Hematopoietic multipotent progenitor cell (in vitro differentiated cells): ENCODE measurements around the gene MMP17. TPM values are rescaled to one million over a fixed set of nuclear protein-coding genes. Genes with fewer than 3 reads are reported as not detected.

ENCODE experiments used
- DNase-seq, 3 donors: peaks; one replicate each; pipeline ENCODE4 v3.0.0-alpha.2; 2011 to 2015; ENCODE audit warnings: low read depth in 2 of 3, low spot score in 2 of 3
- total RNA-seq: library from RNA; depleted of rRNA; stranded (reverse); fragments of >200 nt; gene quantifications from one replicate; pipeline ENCODE4 v1.2.3, GENCODE V29; 2012

MMP17 gene
- total RNA-seq, 1 donor = 3.8 TPM

DNA sequence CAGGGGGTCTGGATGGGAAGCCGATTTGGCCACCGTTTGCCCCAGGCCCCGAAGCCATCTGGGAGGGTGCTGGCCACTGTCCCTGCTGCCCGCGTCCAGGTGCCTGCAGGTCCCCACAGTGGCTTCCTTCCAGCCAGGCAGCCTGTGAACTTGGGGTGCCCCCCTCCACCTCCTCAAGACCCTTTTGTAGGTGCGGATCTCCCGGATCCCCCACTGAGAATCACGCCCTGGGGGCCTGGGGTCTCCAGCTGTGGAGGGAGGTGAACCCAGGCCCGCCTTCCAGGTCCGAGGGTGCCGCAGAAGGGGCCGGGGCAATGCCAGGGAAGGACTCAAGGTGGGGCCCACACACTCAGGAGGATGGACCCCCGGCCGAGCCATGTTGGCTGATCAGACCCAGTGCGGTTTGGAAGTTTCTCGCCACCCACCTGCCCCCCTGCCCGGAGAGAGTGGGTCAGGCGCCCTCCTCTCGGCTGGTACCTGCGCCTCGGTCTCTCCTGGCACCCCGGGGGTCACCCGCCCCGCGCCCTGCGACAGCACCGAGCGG is 1.7 kb downstream of the MMP17 start:
- DNase-seq = no peak

DNA sequence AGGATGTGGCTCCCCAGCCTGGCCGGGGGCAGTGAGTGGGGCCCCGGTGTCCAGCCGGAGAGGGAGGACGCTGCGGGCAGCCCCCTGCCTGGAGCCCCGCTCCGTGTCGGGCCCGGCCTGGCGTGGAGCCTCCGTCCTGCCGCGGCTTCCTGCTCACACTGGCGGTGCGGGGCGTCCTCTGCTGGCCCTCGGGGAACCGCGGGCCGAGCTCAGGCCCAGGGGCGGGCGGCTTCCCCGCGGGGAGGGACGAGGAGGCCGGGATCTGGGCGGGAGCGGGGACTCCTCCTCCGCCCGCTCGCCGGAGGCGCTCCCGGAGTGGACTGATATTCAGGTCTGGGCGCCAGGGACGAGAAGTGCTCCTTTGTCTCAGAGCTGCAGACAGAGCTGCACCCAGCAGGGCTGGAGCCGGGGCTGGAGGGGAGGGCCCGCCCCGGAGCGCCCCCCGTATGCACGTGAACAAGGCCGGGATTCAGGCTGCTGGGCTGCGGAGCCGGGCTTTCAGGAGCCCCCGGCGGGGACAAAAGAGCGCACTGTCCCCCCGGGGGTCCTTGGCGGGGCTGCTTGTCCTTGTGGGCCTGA is 2.2 kb downstream of the MMP17 start:
- peak in 2 of 3 donors; percentile 56 to 58 for DNase-seq

DNA sequence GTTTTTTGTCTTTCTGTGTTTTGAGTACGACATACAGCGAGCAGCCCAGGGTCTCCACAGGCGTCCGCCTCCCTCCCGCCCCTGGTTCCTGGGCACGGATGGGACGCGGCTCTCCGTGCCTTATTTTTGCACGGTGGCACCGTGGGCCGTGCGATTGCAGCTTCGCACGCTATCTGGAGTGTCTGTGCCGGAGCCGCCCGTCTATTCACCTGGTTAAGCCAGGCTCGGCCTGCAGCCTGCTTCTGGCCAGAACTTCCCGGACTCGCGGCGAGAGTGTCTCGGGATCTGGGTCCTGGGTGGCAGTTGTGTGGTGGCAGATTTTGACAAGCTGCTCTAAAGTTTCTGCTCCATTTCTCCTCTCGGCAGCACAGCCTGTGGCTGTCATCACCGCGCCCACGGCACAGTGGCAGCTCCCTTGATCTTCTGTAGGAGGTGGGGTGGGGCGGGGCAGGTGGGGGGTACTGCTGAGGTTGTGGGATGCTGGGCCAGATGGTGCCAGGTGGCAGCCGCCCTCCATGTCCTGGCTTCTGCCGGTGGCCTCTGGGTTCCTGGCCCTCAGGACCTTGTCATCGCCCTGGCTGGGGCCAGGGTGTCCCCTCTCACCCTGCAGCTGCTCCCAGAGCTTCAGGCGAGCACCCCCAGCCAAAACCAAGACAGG is 2.9 kb downstream of the MMP17 start:
- peak in 1 of 3 donors; percentile 44 for DNase-seq

DNA sequence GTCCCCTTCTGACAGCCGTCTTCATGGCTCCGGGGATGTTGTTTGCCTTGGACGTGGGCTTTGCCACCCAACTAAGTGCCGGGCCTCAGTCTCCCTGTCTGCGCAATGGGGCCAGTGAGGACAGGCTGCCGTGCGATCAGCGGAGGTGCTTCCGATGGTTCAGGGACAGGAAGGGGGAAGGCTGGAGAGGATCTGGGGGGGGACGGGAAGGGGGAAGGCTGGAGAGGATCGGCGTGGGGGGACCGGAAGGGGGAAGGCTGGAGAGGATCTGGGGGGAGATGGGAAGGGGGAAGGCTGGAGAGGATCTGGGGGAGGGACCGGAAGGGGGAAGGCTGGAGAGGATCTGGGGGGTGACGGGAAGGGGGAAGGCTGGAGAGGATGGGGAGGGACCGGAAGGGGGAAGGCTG is 3.4 kb downstream of the MMP17 start:
- DNase-seq = no peak

DNA sequence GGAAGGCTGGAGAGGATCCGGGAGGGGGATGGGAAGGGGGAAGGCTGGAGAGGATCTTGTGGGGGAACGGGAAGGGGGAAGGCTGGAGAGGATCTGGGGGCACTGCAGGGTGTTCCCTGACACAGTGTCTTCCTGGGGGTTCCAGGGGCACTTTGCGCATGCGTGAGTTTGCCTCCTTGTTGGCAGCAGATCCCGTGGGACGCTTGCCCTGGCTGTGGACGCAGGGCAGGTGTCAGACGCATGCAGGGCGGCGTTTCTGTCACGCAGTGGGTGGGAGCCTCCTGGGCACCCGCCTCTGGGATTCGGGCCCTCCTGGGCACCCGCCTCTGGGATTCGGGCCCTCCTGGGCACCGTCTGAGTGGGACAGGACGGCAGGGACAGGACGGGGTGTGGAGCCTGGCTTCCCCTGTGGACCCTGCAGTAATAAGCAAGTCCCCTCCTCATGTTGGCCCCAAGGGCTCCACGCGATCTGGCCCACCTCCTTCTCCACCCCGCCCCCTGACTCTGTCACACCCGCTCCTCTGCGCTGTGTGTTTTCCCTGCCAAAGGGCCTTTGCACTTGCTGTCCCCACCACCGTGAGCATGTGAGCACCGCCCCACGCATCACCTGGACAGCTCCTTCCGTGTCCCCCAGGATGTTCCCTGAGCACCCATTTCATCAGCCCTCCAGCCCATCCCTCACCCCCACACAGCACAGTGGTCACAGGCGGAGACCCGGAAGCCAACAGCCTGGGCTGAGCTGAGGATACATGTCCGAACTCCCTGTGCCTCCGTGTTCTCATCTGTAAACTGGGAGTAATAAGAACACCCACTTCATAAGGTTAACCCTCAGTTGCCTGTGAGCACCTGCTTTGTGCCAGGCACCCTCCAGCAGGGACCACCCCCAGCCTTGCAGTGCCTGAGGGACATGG is 4.4 kb downstream of the MMP17 start:
- DNase-seq = no peak

DNA sequence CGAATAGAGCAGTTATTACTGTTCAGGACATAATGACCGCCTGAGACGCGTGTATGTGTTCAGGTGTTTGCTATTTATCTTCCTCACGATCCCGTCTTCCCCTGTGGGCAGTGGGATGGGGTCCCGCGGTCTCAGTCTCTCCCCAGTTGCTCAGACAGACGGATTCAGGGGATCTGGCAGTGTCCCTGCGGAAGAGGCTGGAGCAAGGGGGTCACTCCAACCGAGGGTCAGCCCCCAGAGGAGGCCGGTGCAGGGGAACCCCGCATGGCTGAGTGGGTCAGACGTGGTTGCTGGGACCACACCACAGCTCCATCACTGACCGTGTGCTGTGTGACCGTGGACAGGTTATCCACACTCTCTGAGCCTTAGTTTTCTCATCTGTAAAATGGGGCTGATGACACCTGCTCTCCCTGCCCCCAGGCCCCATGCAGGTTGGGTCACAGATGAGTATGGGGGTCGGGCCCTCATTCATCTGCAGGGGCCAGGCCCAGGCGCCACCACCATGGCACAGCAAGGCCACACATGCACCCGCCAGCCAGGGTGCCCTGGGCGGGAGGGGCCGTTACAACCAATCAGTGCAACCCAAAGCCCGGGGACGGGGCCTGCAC is 5.2 kb downstream of the MMP17 start:
- no peak for DNase-seq

DNA sequence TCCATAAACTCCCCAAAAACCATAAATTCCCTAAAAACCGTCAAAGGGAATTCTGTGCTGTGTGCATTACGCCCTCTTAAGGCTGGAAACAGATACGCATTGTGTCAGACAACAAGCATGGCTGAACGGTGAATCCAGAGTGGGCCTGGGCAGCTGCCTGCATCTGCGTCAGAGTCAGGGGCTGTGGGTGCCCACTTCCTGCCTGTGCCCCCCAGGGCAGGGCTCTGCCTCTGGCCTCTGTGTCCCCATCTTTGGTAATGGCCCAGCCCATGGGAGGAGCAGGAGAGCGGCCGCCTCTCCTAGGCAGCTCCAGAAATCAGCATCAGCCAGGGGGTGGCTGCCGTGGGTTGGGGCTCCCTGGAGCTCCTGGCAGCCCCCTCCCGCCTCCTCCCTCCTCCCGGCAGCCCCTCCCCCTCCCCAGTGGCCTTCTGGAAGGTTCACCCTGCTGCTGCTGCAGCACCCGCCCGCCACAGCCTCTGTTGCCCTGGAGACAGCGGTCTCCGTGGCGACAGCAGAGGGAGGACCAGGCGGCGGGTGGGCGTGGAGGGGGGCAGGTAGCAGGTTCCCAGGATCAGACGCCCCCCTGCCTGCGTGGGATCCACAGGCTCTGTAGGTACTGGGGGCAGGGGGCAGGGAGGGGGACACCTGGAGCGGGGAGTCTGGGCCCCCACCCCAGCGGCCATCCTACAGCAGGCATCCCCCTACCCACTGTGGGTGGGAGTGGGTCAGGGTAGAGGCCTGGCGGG is 5.9 kb downstream of the MMP17 start:
- no peak for DNase-seq

DNA sequence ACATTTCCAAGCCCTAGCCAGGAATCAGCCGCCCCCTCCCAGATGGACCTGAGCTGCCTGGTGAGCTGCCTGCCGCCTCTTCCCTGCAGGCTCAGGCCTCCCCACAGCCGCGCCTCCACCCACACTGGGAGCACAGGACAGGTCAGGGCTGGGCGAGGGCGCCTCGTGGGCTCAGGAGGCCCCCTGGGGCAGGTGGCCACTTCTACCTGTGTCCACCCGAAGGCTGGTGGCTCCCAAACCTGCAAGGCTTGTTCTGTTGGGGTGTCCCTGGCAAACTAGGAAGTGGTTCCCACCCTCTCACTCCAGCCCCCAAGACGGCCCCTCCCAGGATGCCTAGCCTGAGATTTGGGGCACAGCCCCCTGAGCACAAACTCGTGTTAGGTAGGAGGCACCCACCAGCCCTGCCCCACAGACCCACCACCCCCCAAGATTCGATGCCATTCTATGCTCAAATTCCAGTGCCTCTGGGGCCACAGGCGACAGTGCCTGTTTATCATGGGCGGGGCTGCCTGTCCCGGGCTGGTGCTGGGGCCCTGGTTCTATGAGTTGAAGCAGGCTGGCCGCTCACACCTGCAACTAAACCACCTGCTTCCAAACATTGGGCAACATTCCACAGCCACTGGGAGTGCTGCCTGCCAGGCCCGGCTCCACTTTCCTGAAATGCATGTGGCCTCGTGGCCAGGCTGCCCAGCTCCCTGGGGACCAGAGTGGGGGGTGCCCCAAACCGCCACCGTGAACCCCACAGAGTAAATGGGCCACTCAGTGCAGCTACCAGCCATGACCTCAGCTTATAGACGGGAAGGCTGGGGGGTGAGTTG is 6.8 kb downstream of the MMP17 start:
- no peak for DNase-seq

DNA sequence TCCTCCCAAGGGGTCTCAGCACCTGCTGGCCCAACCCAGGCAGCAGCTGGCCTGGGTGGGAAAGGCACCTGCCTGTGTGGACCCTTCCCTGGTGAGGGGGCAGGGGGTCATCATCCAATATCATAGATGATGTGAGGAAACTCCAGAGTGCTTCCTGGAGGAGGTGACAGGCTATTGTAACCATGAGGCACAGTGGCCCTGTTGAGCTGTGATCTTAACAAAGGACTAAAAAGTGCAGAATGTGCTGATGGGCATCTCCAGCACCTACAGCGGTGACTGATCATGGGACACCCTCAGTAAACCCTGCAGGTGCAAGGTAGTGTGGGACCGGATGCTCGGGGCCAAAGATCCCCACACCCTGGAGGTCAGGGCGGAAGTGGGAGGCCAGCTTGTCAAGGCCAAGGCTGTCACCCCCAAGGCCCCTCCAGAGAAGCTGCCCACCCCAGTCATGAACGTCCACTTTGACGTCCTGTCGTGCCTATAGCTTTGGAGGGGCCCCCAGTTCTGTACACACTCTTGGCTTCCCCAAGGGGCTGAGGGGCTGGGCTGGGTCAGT is 7.5 kb downstream of the MMP17 start:
- DNase-seq = no peak

DNA sequence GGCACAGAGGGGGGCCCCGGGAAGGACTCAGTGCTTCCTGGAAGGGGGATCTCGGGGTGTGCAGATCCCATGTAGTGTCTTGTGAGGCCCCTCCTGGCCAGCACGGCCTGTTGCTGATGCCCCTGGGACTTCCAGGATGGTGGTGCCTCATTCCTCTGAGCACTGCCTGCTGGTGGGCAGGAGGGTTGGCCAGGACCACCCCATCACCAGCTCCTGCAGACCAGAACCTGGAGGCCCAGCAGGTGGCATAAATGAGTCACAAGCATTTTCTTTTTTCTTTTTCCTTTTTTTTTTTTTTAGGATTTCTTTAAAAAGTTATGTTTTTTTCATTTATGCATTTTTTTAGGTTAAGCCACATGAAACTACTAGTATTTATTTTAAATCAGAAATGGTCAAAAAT is 8.0 kb downstream of the MMP17 start:
- peak in 1 of 3 donors; percentile 40 for DNase-seq

DNA sequence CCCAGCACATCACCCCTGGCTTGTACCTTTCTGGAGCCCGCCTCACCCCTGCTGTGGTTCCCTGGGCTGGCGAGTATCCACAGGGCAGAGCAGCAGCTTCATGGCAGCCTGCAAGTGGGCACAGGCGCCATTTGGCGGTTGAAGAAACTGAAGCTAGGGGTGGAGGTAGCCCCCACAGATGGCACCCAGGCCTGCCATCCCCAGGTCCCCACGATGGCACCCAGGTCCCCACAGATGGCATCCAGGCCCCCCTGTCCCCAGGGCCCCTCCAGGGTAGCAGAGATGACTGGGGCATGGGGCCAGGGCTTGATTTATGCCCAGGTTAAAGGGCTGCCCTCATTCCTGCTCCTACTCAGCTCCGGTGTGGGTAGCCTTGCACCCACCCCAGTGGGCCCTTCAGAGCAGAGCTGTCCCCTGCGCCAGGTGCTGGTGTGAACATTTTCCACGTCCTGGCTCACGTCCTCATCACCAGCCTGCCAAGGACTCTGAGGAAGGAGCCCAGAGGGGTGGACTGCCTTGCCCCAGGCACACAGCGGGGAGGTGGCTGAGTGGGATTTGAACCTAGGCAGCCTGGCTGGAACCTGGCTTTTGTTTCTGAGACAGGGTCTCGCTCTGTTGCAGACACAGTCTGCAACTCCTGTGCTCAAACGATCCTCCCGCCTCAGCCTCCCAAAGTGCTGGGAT is 8.7 kb downstream of the MMP17 start:
- no peak for DNase-seq

DNA sequence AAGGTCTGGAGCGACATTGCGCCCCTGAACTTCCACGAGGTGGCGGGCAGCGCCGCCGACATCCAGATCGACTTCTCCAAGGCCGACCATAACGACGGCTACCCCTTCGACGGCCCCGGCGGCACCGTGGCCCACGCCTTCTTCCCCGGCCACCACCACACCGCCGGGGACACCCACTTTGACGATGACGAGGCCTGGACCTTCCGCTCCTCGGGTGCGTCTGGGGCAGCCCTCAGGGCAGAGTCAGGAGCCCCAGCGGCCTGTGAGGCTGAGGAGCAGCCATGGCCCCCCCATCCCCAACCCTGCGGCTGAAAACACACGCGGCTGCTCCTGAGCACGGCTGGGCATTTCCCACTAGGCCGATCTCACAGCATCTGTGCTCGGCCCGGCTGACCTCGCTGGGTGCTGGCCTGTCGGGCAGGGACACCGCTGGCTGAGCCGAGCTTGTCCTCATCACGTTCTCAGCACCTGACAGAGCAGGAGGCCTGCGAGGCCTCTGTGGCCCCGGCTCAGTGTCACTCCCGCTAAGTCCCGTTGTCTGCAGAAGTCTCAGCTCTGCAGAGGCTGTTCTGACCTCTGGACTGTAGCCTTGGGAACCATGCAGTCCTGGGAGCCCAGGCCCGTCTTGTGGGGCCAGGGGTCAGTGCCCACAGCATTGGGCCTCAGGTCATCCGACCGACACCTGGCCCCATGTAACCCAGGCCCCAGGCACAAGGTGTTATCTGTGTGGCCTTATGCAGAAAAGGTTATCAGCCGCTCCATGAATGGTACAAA is 12.6 kb downstream of the MMP17 start:
- DNase-seq = no peak

DNA sequence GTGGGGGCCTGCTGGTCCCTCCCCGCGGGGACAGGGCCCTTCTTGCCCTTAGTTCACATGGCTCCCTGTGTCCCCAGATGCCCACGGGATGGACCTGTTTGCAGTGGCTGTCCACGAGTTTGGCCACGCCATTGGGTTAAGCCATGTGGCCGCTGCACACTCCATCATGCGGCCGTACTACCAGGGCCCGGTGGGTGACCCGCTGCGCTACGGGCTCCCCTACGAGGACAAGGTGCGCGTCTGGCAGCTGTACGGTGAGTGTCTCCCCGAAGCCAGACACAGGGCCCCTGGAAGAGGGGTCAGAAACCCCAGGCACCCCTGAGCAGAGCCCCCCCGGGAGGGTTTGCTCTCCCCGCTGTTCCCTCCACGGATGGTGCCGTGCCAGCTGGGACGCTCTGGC is 13.4 kb downstream of the MMP17 start:
- no peak for DNase-seq

DNA sequence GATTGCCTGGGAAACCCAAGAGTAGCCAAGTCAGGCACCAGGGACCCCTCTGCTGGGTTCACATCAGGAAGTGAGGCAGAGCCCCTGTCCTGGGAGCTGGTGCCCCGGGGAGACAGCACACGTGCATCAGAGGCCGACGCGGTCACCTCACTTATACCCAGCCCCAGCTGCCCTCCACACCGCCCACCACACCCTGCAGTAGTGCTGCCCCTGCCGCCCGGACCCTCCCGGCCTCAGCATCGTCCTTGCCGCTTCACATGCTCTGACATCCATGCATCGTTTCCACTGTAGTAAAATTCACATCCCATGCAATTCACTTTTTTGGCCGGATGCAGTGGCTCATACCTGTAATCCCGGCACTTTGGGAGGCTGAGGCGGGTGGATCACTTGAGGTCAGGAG is 14.0 kb downstream of the MMP17 start:
- no peak for DNase-seq

DNA sequence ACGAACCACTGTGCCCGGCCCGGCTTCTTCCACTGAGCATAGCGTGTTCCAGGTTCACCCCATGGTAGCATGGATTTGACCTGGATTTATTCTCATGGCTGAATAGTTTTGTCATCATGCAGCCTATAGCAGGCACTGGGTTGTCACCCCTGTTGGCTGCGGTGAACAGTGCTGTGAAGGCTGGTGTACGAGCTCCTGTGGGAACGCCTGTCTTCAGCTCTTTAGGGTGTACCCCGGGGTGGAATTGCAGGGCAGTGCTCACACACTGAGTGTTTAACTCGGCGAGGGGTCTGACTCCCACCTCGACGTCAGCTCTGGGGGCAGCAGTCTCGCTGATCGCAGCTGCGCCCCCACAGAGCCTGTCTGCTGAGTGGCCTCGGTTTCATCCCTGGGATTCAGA is 15.3 kb downstream of the MMP17 start:
- DNase-seq = no peak

DNA sequence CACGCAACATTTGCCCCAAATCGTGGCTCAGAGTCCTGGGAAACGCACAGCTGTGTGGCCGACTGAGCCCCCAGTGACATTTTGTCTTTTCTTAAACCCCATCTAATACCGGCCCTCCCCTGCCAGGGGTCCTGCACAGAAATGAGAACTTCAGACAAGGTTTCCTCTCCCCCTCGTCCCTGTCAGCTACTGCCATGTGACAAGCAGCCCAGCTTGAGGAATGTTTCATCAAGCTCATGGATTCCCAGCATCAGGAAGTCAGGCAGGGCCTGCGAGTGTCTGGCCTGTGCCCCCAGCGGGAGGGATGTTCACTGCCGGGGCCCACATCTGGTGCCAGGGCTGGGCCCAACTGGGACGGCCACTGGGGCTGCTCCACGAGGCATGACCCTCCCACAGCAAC is 15.9 kb downstream of the MMP17 start:
- DNase-seq = no peak

DNA sequence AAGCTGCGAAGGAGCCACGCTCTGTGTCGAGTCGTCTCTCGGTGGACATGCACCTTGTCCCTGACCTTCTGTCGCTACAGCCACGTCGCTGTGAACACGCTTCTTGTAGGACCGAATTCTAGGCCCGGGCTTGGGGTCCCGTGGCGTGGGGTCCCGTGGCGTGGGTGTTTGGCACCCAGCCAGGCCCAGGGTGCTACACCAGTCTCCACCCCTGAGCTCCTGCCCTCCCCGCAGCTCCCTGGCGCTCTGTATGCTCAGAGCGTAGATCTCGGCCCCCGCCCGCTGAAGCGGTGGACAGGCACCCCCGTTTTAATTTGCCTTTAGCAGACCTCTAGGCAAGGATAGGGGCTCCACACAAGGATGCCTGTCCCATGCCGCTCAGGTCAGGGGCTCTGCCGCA is 16.5 kb downstream of the MMP17 start:
- no peak for DNase-seq

DNA sequence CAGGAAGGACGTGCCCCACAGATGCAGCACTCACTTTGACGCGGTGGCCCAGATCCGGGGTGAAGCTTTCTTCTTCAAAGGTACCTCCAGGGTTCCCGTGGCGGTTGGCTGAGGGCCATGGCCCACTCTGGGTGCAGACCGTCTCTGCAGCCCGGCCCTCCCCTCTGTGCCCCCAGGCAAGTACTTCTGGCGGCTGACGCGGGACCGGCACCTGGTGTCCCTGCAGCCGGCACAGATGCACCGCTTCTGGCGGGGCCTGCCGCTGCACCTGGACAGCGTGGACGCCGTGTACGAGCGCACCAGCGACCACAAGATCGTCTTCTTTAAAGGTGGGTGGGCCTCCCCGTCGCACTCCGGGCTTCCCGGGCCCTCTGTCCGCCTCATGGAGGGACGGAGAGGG is 16.9 kb downstream of the MMP17 start:
- DNase-seq = no peak
